HUDEP-2 (cell line): ENCODE data around the gene NBPF20.
"Not testable (repeated sequence)": the region's sequence is repeated elsewhere in the genome, so short reads cannot be mapped to it uniquely, and the experiment has no call there.

Source experiments
- DNase-seq, 76 experiments: peaks; one replicate each; lab custom pipeline; 2025; ENCODE audit not compliant: unreplicated experiment in 76 of 76; lab: John Stamatoyannopoulos, UW

NBPF20 gene

GRCh38 chr1:145429329-145429728, 3.9 kb upstream of the NBPF20 start:
- not testable (repeated sequence) for DNase-seq

DNA sequence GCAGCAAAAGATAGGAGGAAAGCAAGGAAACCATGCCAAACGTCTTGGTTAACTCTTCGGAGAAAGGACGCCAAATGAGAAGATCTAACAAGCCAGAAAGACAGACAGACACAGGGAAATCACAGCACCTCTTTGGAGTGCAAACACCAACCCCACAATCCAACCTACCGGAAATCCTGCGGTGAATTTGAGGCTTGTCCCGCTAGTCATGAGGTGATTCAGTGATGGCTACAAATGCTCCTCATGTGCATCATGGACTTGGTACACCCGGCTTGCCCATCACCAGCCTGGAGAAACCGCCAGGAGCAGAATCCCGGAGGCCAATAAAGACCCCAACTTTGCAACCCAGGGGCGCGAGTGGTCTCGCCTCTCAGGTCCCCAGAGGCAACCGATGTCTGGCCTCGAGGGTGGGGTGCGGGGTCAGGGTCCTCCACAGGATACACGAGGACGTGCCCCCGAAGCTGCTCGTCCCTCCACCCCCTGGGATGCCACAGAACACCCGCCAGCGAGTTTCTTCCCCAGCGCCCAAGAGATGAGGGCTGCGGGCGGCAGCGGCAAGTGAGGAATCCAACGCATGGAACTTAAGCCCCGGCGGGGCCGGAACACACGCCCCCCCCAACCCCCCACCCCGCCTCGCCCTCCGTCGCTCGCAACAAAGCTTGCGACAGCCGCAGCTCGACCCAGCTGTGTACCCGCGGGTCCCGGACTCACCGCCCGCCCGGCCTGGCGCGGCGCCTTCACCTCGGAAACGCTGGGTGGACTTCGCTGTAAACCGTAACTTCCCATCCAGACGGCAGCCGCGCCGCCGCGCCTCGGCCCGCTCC, 579 bp downstream of the NBPF20 start:
- not testable (repeated sequence) for DNase-seq

- DNase-seq, result not testable (repeated sequence)
These were observed 10.3 kb downstream of the NBPF20 start for GRCh38 chr1:145415149-145415548.

DNA sequence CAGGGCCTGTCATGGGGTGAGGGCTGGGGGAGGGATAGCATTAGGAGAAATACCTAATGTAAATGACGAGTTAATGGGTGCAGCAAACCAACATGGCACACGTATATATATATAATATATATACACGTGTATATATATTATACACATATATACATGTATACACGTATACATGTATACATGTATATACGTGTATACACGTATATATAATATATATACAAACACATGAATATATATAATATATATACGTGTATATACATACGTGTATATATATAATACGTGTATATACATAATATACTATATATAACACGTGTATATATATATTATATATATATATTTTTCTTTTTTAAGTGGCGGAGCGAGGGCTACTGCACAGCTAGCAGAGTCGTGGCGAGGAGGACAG, 18.1 kb downstream of the NBPF20 start:
- not testable (repeated sequence) for DNase-seq

DNA sequence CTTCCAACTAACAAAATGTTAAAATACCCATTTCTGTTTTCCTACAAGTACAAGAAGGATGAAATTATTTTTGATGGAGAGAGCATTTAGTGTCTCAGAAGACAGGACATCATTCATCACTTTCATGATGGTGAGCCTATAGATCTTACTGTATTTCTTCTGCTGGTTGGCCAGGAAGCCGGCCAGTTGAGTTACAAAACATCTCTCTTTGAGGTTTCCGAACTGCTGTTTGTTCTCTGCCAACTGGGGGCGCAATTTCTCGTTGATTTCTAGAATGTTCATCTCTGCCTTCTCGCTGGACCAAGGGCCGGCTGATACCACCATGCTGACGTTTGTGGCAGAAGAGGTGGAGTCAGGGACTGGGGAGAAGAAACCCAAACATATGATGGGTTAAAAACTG, 20.5 kb downstream of the NBPF20 start:
- DNase-seq, result not testable (repeated sequence)

GRCh38 chr1:145400701-145401100, 24.7 kb downstream of the NBPF20 start:
- not testable (repeated sequence) for DNase-seq
